B cell (primary cell): ENCODE measurements around the gene NECTIN4. TPM values are rescaled to one million over a fixed set of nuclear protein-coding genes. Genes with fewer than 3 reads are reported as not detected.

Source experiments
- ATAC-seq: fragments of 200-7000 bp; cut with Tn5 transposase; one replicate; pipeline ENCODE4 v1.10.0; 2021; ENCODE audit warnings: low read depth, mild to moderate bottlenecking, moderate number of reproducible peaks, moderate library complexity
- CTCF ChIA-PET: fragments of 350-600 bp; sonication (Branson Sonifier 250); formaldehyde crosslinking; loops from one replicate; lab custom pipeline; 2021; ENCODE audit warnings: antibody characterized with exemption, inconsistent platforms; lab: Charles Lee
- POLR2A ChIA-PET: fragments of 350-600 bp; sonication (Branson Sonifier 250); formaldehyde crosslinking; loops from one replicate; lab custom pipeline; 2021; ENCODE audit warnings: antibody characterized with exemption; lab: Charles Lee
- DNase-seq: peaks from one replicate; pipeline ENCODE4 v3.0.0; 2013
- H2AFZ ChIP-seq: 2 replicates; pipeline ENCODE4 v1.6.1; 2012; ENCODE audit warnings: mild to moderate bottlenecking, low read depth, low read length; ENCODE audit not compliant: insufficient read depth, poor library complexity, severe bottlenecking
- H3K27ac ChIP-seq, 2 donors: 1 replicate in 1 of 2; 2 replicates in 1 of 2; pipeline ENCODE4 v1.5.1; 2012 to 2013; ENCODE audit warnings: low read length in 2 of 2, mild to moderate bottlenecking in 2 of 2, moderate library complexity in 1 of 2
- H3K27me3 ChIP-seq, 4 experiments: fragments of 200-600 bp in 1 of 4; sonication (generic) in 1 of 4; replicated peaks in 1 of 4; 1 replicate in 2 of 4; 2 replicates in 2 of 4; pipeline versions ENCODE4 v1.6.1 to v1.7.0; 2013 to 2016; ENCODE audit warnings: low read length in 3 of 4, mild to moderate bottlenecking in 2 of 4, mixed read lengths in 1 of 4, moderate library complexity in 1 of 4; ENCODE audit not compliant: insufficient read depth in 4 of 4, control insufficient read depth in 3 of 4; ENCODE audit errors: control extremely low read depth in 1 of 4
- H3K36me3 ChIP-seq, 2 experiments: replicated peaks in 1 of 2; 1 replicate in 1 of 2; 2 replicates in 1 of 2; pipeline versions ENCODE4 v1.6.1 to v1.7.1; 2013; ENCODE audit warnings: low read length in 1 of 2; ENCODE audit not compliant: insufficient read depth in 2 of 2, control insufficient read depth in 1 of 2; ENCODE audit errors: control extremely low read depth in 1 of 2, extremely low read depth in 1 of 2
- H3K4me1 ChIP-seq, 2 donors: fragments of 200-600 bp in 1 of 2; sonication (generic) in 1 of 2; 1 replicate in 1 of 2; 2 replicates in 1 of 2; pipeline versions ENCODE4 v1.5.1 to v1.6.1; 2013 to 2017; ENCODE audit warnings: low read length in 2 of 2; ENCODE audit not compliant: control insufficient read depth in 2 of 2, insufficient read depth in 2 of 2
- H3K4me2 ChIP-seq: replicated peaks from 2 replicates; pipeline ENCODE3; 2012; ENCODE audit warnings: mild to moderate bottlenecking, low read depth, low read length; ENCODE audit not compliant: poor library complexity, severe bottlenecking
- H3K4me3 ChIP-seq, 5 experiments: fragments of 200-600 bp in 1 of 5; sonication (generic) in 1 of 5; 1 replicate in 3 of 5; 2 replicates in 2 of 5; pipeline versions ENCODE4 v1.5.1 to v1.7.0; 2011 to 2016; ENCODE audit warnings: low read length in 4 of 5, mild to moderate bottlenecking in 4 of 5, low read depth in 2 of 5, control low read depth in 1 of 5, moderate library complexity in 1 of 5; ENCODE audit not compliant: insufficient read depth in 1 of 5; ENCODE audit errors: control extremely low read depth in 1 of 5, extremely low read depth in 1 of 5
- H3K79me2 ChIP-seq: fragments of 200-600 bp; sonication (generic); one replicate; pipeline ENCODE4 v1.6.0; 2016; ENCODE audit warnings: low read length; ENCODE audit not compliant: control insufficient read depth, insufficient read depth
- H3K9ac ChIP-seq: fragments of 200-600 bp; sonication (generic); 2 replicates; pipeline ENCODE4 v1.6.1; 2017; ENCODE audit warnings: mild to moderate bottlenecking, low read length, moderate library complexity
- H3K9me3 ChIP-seq, 3 donors: one replicate each; pipeline versions ENCODE4 v1.6.1 to v1.7.1; 2013; ENCODE audit warnings: low read length in 2 of 3; ENCODE audit not compliant: control insufficient read depth in 2 of 3, insufficient read depth in 1 of 3; ENCODE audit errors: control extremely low read depth in 1 of 3
- H4K20me1 ChIP-seq: 2 replicates; pipeline ENCODE4 v1.6.0; 2012; ENCODE audit warnings: mild to moderate bottlenecking, low read length; ENCODE audit not compliant: insufficient read depth, control insufficient read depth, poor library complexity, severe bottlenecking
- H3K27ac Mint-ChIP-seq: one replicate; pipeline ENCODE4 v1.8.0; 2021; ENCODE audit warnings: mixed read lengths
- H3K27me3 Mint-ChIP-seq: one replicate; pipeline ENCODE4 v1.8.0; 2021; ENCODE audit warnings: mixed read lengths
- H3K4me1 Mint-ChIP-seq: one replicate; pipeline ENCODE4 v1.8.0; 2021; ENCODE audit warnings: mixed read lengths
- H3K4me3 Mint-ChIP-seq: one replicate; pipeline ENCODE4 v1.8.0; 2021; ENCODE audit warnings: mixed read lengths
- H3K9me3 Mint-ChIP-seq: one replicate; pipeline ENCODE4 v1.8.0; 2022; ENCODE audit warnings: mixed read lengths; ENCODE audit not compliant: insufficient read depth
- EZH2 ChIP-seq: IDR thresholded peaks from 2 replicates; pipeline ENCODE4 v1.6.1; 2012; ENCODE audit warnings: borderline replicate concordance, low read depth, mild to moderate bottlenecking, moderate library complexity, low read length; ENCODE audit not compliant: insufficient read depth, poor library complexity, severe bottlenecking
- WGBS: methylation state at CpG from one replicate; pipeline ENCODE4 v1.1.5; 2013; ENCODE audit warnings: missing lambda C conversion rate; ENCODE audit not compliant: insufficient coverage; 5-methylcytosine and 5-hydroxymethylcytosine counted together
- intact Hi-C: fragments of 100-400 bp; cut with micrococcal nuclease; formaldehyde crosslinking; loops from one replicate; pipeline ENCODE4 v1.10.0; 2022
- polyA plus RNA-seq: library from polyadenylated mRNA; depleted of rRNA; stranded (reverse); fragments of >200 nt; gene quantifications from 2 replicates; pipeline ENCODE4 v1.2.3, GENCODE V29; 2012
- small RNA-seq: library from RNA; depleted of rRNA; stranded (forward); fragments of <200 nt; gene quantifications from one replicate; pipeline ENCODE3, GENCODE V24; 2012; ENCODE audit warnings: low replicate concordance, low read depth; ENCODE audit not compliant: insufficient read length
- total RNA-seq, 2 donors: library from RNA; stranded (reverse); fragments of 120-200 nt in 1 of 2; gene quantifications; 1 replicate in 1 of 2; 2 replicates in 1 of 2; pipeline versions ENCODE4 v1.2.3 to v1.2.4, GENCODE V29; 2013 to 2022
- TF ChIP-seq, protein P1 (sequence below): fragments of 200-600 bp; IDR thresholded peaks from one replicate; pipeline ENCODE4 v1.8.0; 2022; ENCODE audit warnings: antibody characterized with exemption, mild to moderate bottlenecking

NECTIN4 gene
- total and polyA plus RNA-seq, 2 donors (not counting 1 experiment from before 2014, with no cell fraction given): not detected

DNA sequence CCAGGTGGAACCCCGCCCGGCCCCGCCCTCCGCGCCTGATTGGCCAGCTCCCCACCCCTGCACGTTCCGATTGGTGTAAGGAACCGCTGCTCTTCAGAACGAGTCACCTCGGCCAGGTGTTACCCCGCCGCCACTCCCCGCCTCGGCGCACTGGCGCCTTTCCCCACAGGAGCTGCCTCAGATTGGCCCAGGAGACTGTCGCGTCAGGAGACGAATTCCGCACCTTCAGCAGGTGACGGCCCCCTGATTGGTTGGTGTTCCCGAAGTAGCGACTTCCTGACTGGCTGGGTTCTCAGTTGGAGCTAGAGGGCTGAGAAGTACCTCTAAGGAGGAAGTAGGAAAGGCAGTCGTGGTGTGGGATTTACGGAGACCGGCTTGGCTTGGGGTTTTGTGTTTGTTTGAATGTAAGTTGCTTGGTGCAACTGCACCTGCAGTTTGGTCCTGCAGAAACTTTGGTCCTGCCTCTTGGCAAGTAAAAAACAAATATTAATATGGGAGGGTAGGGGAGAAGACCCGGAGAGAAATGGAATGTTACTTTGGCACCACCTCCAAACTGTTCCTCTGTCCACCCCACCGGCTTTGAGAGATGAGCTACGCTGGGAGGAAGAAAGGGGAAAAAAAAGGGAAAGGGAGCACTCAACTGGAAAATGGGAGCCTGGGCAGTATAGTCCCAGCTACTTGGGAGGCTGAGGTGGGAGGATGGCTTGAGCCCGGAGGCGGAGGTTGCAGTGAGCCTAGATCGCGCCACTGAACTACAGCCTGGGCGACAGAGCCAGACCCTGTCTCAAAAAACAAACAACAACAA lies 68.0 kb downstream of the NECTIN4 start:
- no peaks in the 10 kb centered on the region for H4K20me1 ChIP-seq
- no peaks in the 10 kb centered on the region for H3K27me3 Mint-ChIP-seq
- peak overlapping the region; percentile 91 for H3K27ac Mint-ChIP-seq
- no peaks in the 10 kb centered on the region for H3K27me3 ChIP-seq
- peaks cover 0 to 2% of the 10 kb centered on the region in 2 experiments for H3K36me3 ChIP-seq
- no peaks in the 10 kb centered on the region for H3K9me3 Mint-ChIP-seq
- peak overlapping the region; percentile 96 for H3K4me3 Mint-ChIP-seq
- 4% methylated on average over 27 of the region's 34 CpGs for WGBS
- DNase-seq (peak; percentile 92), ATAC-seq (peak; percentile 93)
- H3K79me2 ChIP-seq: peaks cover 5% of the 10 kb centered on the region
- H2AFZ ChIP-seq: peak overlapping the region; percentile 72
- H3K4me2 ChIP-seq: peak overlapping the region; percentile 99
- H3K9me3 ChIP-seq: no peaks in the 10 kb centered on the region
- peaks cover 26% of the 10 kb centered on the region for H3K4me1 Mint-ChIP-seq
- peaks cover 22 to 23% of the 10 kb centered on the region in 2 donors for H3K4me1 ChIP-seq
- ChIA-PET CTCF (interaction anchor here (0.9 to 3.6 kb wide), 14 partner anchors 11 to 126 kb away, joined by 3 to 24 read pairs (median 5); partner anchors contain the start of genes ARHGAP30, ITLN2, KLHDC9 and USF1), POLR2A (interaction anchor here (0.5 to 1.9 kb wide), 10 partner anchors 8 to 144 kb away, joined by 3 to 20 read pairs (median 4); partner anchors contain the start of genes NIT1, PFDN2, PPOX and TSTD1)
- intact Hi-C loops: loop anchor here (1.0 to 5.0 kb wide), 5 partner anchors 8 to 76 kb away; partner anchors contain the start of genes KLHDC9, TSTD1 and USF1
- H3K27ac ChIP-seq: peak overlapping the region; percentile 55 to 85
- TF ChIP-seq, protein P1, sequence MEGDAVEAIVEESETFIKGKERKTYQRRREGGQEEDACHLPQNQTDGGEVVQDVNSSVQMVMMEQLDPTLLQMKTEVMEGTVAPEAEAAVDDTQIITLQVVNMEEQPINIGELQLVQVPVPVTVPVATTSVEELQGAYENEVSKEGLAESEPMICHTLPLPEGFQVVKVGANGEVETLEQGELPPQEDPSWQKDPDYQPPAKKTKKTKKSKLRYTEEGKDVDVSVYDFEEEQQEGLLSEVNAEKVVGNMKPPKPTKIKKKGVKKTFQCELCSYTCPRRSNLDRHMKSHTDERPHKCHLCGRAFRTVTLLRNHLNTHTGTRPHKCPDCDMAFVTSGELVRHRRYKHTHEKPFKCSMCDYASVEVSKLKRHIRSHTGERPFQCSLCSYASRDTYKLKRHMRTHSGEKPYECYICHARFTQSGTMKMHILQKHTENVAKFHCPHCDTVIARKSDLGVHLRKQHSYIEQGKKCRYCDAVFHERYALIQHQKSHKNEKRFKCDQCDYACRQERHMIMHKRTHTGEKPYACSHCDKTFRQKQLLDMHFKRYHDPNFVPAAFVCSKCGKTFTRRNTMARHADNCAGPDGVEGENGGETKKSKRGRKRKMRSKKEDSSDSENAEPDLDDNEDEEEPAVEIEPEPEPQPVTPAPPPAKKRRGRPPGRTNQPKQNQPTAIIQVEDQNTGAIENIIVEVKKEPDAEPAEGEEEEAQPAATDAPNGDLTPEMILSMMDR: no peak
- TF ChIP-seq EZH2: no peak
- H3K9ac ChIP-seq: peak overlapping the region; percentile 80
- H3K4me3 ChIP-seq: peak overlapping the region; percentile 50 to 83 (median 81)

Small RNA genes lying within 50 kb of the gene (small RNA-seq; reads per million reads assigned to genes)
- gene AL591806.2: not detected

Other genes starting within 250 kb of the NECTIN4 start
- 0.15 TPM in 1 of 2 replicates, not detected in the other for gene CD244, start 226.7 kb downstream of the NECTIN4 start, total RNA-seq
- gene CD244, start 226.7 kb downstream of the NECTIN4 start, polyA plus RNA-seq: 0.31 and 0.69 TPM in 2 replicates
- not detected in 2 replicates for gene ITLN1, start 204.4 kb downstream of the NECTIN4 start, total RNA-seq
- gene ITLN1, start 204.4 kb downstream of the NECTIN4 start, polyA plus RNA-seq: not detected in 2 replicates
- not detected in 2 replicates for gene ITLN2, start 134.7 kb downstream of the NECTIN4 start, total RNA-seq
- not detected in 2 replicates for gene ITLN2, start 134.7 kb downstream of the NECTIN4 start, polyA plus RNA-seq
- gene F11R, start 68.4 kb downstream of the NECTIN4 start, total RNA-seq: 12.8 and 16.4 TPM in 2 replicates
- gene F11R, start 68.4 kb downstream of the NECTIN4 start, polyA plus RNA-seq: 17.3 and 52.4 TPM in 2 replicates
- 85.6 and 94.4 TPM in 2 replicates for gene TSTD1, start 50.6 kb downstream of the NECTIN4 start, total RNA-seq
- gene TSTD1, start 50.6 kb downstream of the NECTIN4 start, polyA plus RNA-seq: 242 and 295 TPM in 2 replicates
- 192 and 196 TPM in 2 replicates for gene USF1, start 43.6 kb downstream of the NECTIN4 start, total RNA-seq
- gene USF1, start 43.6 kb downstream of the NECTIN4 start, polyA plus RNA-seq: 249 and 334 TPM in 2 replicates
- gene ARHGAP30, start 19.7 kb downstream of the NECTIN4 start, total RNA-seq: 146 and 162 TPM in 2 replicates
- 95.9 and 122 TPM in 2 replicates for gene ARHGAP30, start 19.7 kb downstream of the NECTIN4 start, polyA plus RNA-seq
- gene KLHDC9, start 8.8 kb upstream of the NECTIN4 start, total RNA-seq: 1.6 and 4.2 TPM in 2 replicates
- gene KLHDC9, start 8.8 kb upstream of the NECTIN4 start, polyA plus RNA-seq: 2.7 and 3.5 TPM in 2 replicates
- gene PFDN2, start 28.5 kb upstream of the NECTIN4 start, total RNA-seq: 29.9 and 32.3 TPM in 2 replicates
- 43.2 and 120 TPM in 2 replicates for gene PFDN2, start 28.5 kb upstream of the NECTIN4 start, polyA plus RNA-seq
- 53.5 and 56.1 TPM in 2 replicates for gene NIT1, start 28.5 kb upstream of the NECTIN4 start, total RNA-seq
- 45.3 and 61.0 TPM in 2 replicates for gene NIT1, start 28.5 kb upstream of the NECTIN4 start, polyA plus RNA-seq
- 40.8 and 46.0 TPM in 2 replicates for gene DEDD, start 43.1 kb upstream of the NECTIN4 start, total RNA-seq
- 35.9 and 38.8 TPM in 2 replicates for gene DEDD, start 43.1 kb upstream of the NECTIN4 start, polyA plus RNA-seq
- gene UFC1, start 64.4 kb upstream of the NECTIN4 start, total RNA-seq: 78.1 and 91.0 TPM in 2 replicates
- 128 and 129 TPM in 2 replicates for gene UFC1, start 64.4 kb upstream of the NECTIN4 start, polyA plus RNA-seq
- gene USP21, start 69.9 kb upstream of the NECTIN4 start, total RNA-seq: 50.2 and 53.3 TPM in 2 replicates
- gene USP21, start 69.9 kb upstream of the NECTIN4 start, polyA plus RNA-seq: 75.8 and 81.6 TPM in 2 replicates
- gene PPOX, start 76.9 kb upstream of the NECTIN4 start, total RNA-seq: 61.7 and 65.6 TPM in 2 replicates
- 73.2 and 82.3 TPM in 2 replicates for gene PPOX, start 76.9 kb upstream of the NECTIN4 start, polyA plus RNA-seq
- 37.6 and 42.9 TPM in 2 replicates for gene B4GALT3, start 87.9 kb upstream of the NECTIN4 start, total RNA-seq
- 58.9 and 59.6 TPM in 2 replicates for gene B4GALT3, start 87.9 kb upstream of the NECTIN4 start, polyA plus RNA-seq
- gene ADAMTS4, start 109.5 kb upstream of the NECTIN4 start, total RNA-seq: 0.05 TPM in 1 of 2 replicates, not detected in the other
- 0.06 and 0.10 TPM in 2 replicates for gene ADAMTS4, start 109.5 kb upstream of the NECTIN4 start, polyA plus RNA-seq
- gene NDUFS2, start 112.8 kb upstream of the NECTIN4 start, total RNA-seq: 80.2 and 82.3 TPM in 2 replicates
- gene NDUFS2, start 112.8 kb upstream of the NECTIN4 start, polyA plus RNA-seq: 53.9 and 68.7 TPM in 2 replicates
- gene FCER1G, start 125.7 kb upstream of the NECTIN4 start, total RNA-seq: 0.76 and 1.7 TPM in 2 replicates
- 10.8 and 13.6 TPM in 2 replicates for gene FCER1G, start 125.7 kb upstream of the NECTIN4 start, polyA plus RNA-seq
- gene APOA2, start 134.1 kb upstream of the NECTIN4 start, total RNA-seq: not detected in 2 replicates
- not detected in 2 replicates for gene APOA2, start 134.1 kb upstream of the NECTIN4 start, polyA plus RNA-seq
- gene TOMM40L, start 136.5 kb upstream of the NECTIN4 start, total RNA-seq: 9.2 and 9.4 TPM in 2 replicates
- 6.5 and 8.0 TPM in 2 replicates for gene TOMM40L, start 136.5 kb upstream of the NECTIN4 start, polyA plus RNA-seq
- gene NR1I3, start 148.6 kb upstream of the NECTIN4 start, total RNA-seq: not detected in 2 replicates
- gene NR1I3, start 148.6 kb upstream of the NECTIN4 start, polyA plus RNA-seq: not detected in 2 replicates
- 0.22 TPM in 1 of 2 replicates, not detected in the other for gene PCP4L1, start 169.2 kb upstream of the NECTIN4 start, total RNA-seq
- gene PCP4L1, start 169.2 kb upstream of the NECTIN4 start, polyA plus RNA-seq: not detected in 2 replicates
- gene MPZ, start 220.4 kb upstream of the NECTIN4 start, total RNA-seq: 11.8 and 12.9 TPM in 2 replicates
- gene MPZ, start 220.4 kb upstream of the NECTIN4 start, polyA plus RNA-seq: 4.3 and 5.8 TPM in 2 replicates
- gene SDHC, start 224.8 kb upstream of the NECTIN4 start, total RNA-seq: 99.0 and 109 TPM in 2 replicates
- 78.3 and 102 TPM in 2 replicates for gene SDHC, start 224.8 kb upstream of the NECTIN4 start, polyA plus RNA-seq